HG03039 (cell line): ENCODE results near the gene TMEM87A.
"Not testable (repeated sequence)": the region's sequence is repeated elsewhere in the genome, so short reads cannot be mapped to it uniquely, and the experiment has no call there.

ENCODE experiments used
- ATAC-seq: cut with Tn5 transposase; IDR thresholded peaks from one replicate; pipeline ENCODE4 v1.9.1; 2021; ENCODE audit warnings: mild to moderate bottlenecking, moderate library complexity; ENCODE audit not compliant: unreplicated experiment

TMEM87A gene

GRCh38 chr15:42273900-42274701 is 868 bp upstream of the TMEM87A start:
- peak; percentile 18 for ATAC-seq

DNA sequence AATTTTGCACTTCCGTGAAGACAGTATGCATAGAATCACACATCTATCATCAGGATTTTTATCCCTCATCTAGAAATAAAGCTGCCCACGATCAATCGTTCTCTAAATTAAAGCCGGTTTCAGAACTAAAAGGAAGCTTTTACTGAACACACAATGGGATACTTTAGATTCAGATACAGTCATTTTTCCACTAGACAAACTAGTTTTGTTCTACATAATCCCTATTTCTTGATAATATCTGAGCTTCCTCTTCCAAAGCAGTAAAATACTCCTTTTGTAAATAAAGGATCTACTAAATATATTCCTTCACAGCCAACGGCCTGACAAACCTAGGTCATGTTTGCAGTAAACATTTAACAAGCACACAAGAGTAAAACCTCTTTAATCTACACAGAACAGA is 2.2 kb downstream of the TMEM87A start:
- no peak for ATAC-seq

GRCh38 chr15:42270551-42270950 is 2.7 kb downstream of the TMEM87A start:
- no peak for ATAC-seq

DNA sequence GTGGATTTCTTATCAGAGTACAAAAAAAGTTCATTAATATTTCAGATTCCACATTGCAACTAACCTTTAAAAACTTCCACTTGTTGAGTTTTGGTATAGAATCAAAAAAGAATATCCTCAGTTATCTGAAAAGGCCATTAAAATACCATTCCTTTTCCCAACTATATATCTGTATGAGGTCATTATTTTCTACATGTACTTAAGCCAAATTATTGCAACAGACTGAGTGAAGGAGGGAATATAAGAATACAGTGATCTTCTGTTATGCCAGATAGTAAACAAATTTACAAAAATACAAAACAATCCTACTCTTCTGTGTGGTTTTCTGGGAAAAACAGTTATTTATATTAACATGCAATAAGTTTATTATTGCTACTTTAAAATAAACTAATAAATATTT is 5.9 kb downstream of the TMEM87A start:
- no peak for ATAC-seq

GRCh38 chr15:42264795-42265194 is 8.4 kb downstream of the TMEM87A start:
- no peak for ATAC-seq

- ATAC-seq = no peak
Measured at GRCh38 chr15:42253300-42253699, 19.9 kb downstream of the TMEM87A start.

DNA sequence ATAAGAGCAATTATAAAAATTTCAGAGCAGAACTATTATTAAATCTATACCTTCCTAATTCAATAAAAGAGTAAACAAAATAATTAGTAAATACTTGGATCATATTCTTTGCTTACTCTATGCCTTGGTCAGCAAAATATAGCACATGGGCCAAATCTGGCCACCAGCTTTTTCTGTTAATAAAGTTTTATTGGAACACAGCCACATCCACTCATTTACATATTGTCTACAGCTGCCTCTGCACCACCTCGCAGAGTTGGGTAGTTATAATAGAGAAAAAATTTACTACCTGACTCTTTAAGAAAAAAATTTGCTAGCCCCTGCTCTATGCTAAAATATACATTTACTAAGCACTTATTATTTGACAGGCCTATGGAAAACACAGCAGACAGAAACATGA is 32.4 kb downstream of the TMEM87A start:
- ATAC-seq = no peak

GRCh38 chr15:42239528-42240182 is 33.6 kb downstream of the TMEM87A start:
- no peak for ATAC-seq

GRCh38 chr15:42233107-42233506 is 40.1 kb downstream of the TMEM87A start:
- ATAC-seq = no peak

DNA sequence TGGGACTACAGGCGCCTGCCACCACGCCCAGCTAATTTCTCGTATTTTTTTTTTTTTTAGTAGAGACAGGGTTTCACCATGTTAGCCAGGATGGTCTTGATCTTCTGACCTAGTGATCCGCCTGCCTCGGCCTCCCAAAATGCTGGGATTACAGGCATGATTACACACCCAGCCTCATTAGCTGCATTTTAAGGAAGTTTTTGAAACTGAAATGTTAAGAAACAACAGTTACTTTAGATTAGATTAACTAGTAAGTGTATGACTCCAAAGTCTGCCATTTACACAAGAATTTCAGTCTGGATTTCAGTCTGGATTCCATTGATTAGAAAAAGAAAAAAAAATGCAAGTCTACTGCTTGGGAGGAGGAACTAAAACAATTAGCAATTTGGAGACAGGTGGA is 40.6 kb downstream of the TMEM87A start:
- ATAC-seq = no peak

- no peak for ATAC-seq
Measured at GRCh38 chr15:42231088-42231487, 42.1 kb downstream of the TMEM87A start.

DNA sequence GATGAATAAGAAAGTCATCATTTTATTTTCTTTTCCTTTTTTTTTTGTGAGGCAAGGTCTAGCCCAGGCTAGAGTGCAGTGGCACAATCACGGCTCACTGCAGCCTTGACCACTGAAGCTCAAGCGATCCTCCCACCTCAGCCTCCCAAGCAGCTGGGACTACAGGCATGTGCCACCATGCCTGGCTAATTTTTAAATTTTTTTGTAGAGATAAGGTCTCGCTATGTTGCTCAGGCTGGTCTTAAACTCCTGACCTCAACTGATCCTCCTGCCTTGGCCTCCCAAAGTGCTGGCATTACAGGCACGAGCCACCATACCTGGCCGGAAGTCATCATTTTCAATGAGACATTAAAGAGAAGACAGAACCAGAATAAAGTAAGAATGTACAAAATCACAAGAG is 44.3 kb downstream of the TMEM87A start:
- not testable (repeated sequence) for ATAC-seq

GRCh38 chr15:42228036-42228435 is 45.2 kb downstream of the TMEM87A start:
- no peak for ATAC-seq

DNA sequence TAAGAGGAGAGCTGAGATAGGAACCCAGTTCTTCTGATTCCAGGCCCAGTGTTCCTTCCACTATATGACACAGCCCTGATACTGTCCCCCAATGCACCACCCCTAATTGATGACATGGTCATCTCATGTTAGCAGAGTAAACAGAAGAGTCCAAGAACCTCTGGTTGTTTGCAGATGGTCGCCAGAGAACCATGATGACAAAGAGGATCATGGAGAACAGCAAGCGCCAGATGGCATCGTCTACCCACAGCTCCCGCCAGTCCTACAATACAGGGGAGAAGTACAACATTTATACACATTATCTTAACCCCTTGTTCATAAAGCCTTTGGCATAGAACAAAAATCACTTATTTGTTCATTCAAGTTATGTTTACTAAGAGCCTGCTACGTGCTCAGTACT is 46.6 kb downstream of the TMEM87A start:
- ATAC-seq = no peak

- no peak for ATAC-seq
Measured at GRCh38 chr15:42220216-42220615, 53.0 kb downstream of the TMEM87A start.

GRCh38 chr15:42218953-42219592 is 54.2 kb downstream of the TMEM87A start:
- no peak for ATAC-seq

DNA sequence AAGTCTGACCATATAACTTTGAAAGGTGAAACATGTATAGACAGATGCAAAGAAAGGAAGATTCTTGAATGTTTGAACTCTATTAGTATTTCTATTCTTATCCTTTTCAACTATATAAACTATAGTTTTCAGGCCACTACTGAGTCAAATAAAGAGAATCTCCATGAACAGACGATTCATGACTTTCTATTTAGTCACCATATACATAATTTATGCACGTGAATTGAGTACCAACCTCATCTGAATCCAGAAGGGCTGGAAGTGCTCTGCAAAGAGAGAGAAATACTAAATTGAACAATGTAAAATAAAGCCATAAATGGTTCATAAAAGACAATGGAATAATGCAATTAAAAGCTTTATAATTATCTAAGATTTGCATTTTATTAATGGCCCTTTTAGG is 55.7 kb downstream of the TMEM87A start:
- ATAC-seq = no peak

DNA sequence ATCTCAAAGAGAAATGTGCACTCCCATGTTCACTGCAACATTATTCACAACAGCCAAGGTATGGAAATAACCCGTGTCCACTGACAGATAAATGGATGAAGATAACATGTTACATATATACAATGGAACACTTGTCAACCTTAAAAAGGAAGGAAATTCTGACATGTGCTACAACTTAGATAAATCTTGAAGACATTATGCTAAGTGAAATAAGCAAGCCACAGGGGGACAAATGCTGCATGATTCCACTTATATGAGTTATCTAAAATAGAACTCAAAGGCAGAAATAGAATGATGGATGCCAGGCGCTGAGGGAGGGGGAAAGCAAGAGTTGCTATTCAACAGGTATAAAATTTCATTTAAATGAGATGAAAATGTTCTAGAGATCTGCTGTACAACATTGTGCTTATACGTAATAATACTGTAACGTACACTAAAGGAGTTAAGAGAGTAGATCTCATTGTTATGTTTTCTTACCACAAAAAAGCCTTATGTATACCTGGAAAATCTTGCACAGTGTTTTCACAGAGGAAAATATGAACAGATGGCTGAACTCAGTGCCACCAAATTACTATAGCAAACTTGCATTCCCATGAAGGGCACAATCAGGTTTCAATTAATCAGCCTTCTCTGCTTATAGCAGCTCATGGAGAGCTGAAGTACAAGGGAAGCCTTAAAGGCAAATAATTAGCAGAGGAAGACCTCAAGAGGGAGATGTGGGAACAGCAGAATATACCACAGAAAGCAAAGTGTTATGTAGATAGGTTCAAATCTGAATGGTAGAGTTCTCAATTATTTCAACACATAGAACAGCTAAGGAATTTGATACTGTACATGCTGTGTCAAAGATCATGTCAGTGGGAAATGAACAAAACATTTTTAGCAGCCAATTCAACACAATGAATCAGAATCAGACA is 57.1 kb downstream of the TMEM87A start:
- ATAC-seq = no peak

- no peak for ATAC-seq
Measured at GRCh38 chr15:42214600-42214999, 58.6 kb downstream of the TMEM87A start.

DNA sequence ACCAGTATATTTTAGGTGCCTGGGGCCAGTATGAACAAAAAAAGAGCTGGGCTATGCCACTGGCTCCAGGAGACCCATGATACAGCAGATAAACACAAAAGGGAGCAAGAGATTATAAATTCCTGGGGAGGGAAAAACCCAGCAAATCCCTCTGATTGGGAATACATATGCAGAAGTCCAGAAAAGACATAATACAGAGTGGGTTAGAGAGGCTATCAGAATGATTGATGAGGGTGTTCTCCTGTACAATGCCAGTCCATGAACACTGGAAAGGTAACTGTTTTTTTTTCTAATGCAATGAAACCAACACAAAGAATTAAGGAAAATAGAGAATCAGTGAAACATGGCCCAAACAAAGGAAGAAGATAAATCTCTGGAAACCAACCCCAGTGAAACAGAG is 59.7 kb downstream of the TMEM87A start:
- no peak for ATAC-seq

GRCh38 chr15:42210696-42211095 is 62.5 kb downstream of the TMEM87A start:
- no peak for ATAC-seq
